A549 (cell line): Measurements from ENCODE around the gene CHCHD6. TPM values are rescaled to one million over a fixed set of nuclear protein-coding genes. Genes with fewer than 3 reads are reported as not detected.

Experiments used
- ATAC-seq, 2 experiments: fragments of 200-7000 bp in 1 of 2; fragments of >200 bp in 1 of 2; cut with Nextera tagmentation in 1 of 2; cut with Tn5 transposase in 1 of 2; 3 replicates each; pipeline versions ENCODE4 v1.8.0 to v1.9.1; 2018 to 2020; ENCODE audit warnings: mild to moderate bottlenecking in 1 of 2, moderate library complexity in 1 of 2
- CTCF ChIA-PET: fragments of 300-600 bp; sonication (Branson Sonifier 250); formaldehyde crosslinking; extraction: SDS; loops from one replicate; lab custom pipeline; 2021; ENCODE audit warnings: antibody characterized with exemption, inconsistent platforms; lab: Yijun Ruan, JAX
- POLR2A ChIA-PET: fragments of 350-600 bp; formaldehyde crosslinking; extraction: SDS; loops from one replicate; lab custom pipeline; 2021; ENCODE audit warnings: antibody characterized with exemption, inconsistent platforms; lab: Yijun Ruan, JAX
- DNase-seq, 2 experiments: peaks; one replicate each; pipeline versions ENCODE4 v3.0.0 to v3.0.0-alpha.2; 2011 to 2016; ENCODE audit warnings: low read depth in 1 of 2, low spot score in 1 of 2
- FAIRE-seq: peaks from 2 replicates; lab custom pipeline; 2011; peaks lifted over from hg19 to GRCh38; lab: Jason Lieb, UNC
- H3K27ac ChIP-seq, 2 experiments: fragments of >200 bp; sonication (Bioruptor Twin); formaldehyde crosslinking; 3 replicates each; pipeline ENCODE4 v1.5.1; 2016 to 2017
- H3K4me1 ChIP-seq: fragments of >200 bp; sonication (Bioruptor Twin); formaldehyde crosslinking; 3 replicates; pipeline ENCODE4 v1.6.1; 2016
- H3K4me2 ChIP-seq: fragments of >200 bp; sonication (Bioruptor Twin); formaldehyde crosslinking; 3 replicates; pipeline ENCODE4 v1.6.1; 2016
- H3K4me3 ChIP-seq: fragments of >200 bp; sonication (Bioruptor Twin); formaldehyde crosslinking; 3 replicates; pipeline ENCODE4 v1.5.1; 2016
- H3K9me3 ChIP-seq: fragments of >200 bp; sonication (Bioruptor Twin); formaldehyde crosslinking; 3 replicates; pipeline ENCODE4 v1.6.1; 2016
- BCL3 ChIP-seq: fragments of >200 bp; sonication (Bioruptor Twin); formaldehyde crosslinking; IDR thresholded peaks from 3 replicates; pipeline ENCODE4 v1.6.1; 2016
- BHLHE40 ChIP-seq: IDR thresholded peaks from 2 replicates; pipeline ENCODE4 v1.6.1; 2012; ENCODE audit warnings: low read depth, low read length, inconsistent platforms
- CEBPB ChIP-seq, 2 experiments: fragments of >200 bp in 1 of 2; sonication (Bioruptor Twin) in 1 of 2; formaldehyde crosslinking in 1 of 2; IDR thresholded peaks; 2 replicates each; pipeline ENCODE4 v1.6.1; 2012 to 2016
- CHD2 ChIP-seq: fragments of 150-350 bp; IDR thresholded peaks from 2 replicates; pipeline ENCODE4 v1.6.1; 2014; ENCODE audit warnings: low read length; ENCODE audit not compliant: partially characterized antibody
- CTCF ChIP-seq: fragments of >200 bp; sonication (Bioruptor Twin); formaldehyde crosslinking; IDR thresholded peaks from 3 replicates; pipeline ENCODE4 v1.5.1; 2016
- EHF ChIP-seq: fragments of 250-450 bp; sonication (Bioruptor Pico); IDR thresholded peaks from 2 replicates; pipeline ENCODE4 v1.5.0; 2020; ENCODE audit warnings: mild to moderate bottlenecking
- EP300 ChIP-seq, 2 experiments: fragments of >200 bp; sonication (Bioruptor Twin); formaldehyde crosslinking; IDR thresholded peaks; 2 replicates in 1 of 2; 3 replicates in 1 of 2; pipeline ENCODE4 v1.6.1; 2016 to 2017
- FOXS1 ChIP-seq: fragments of 250-450 bp; sonication (Bioruptor Pico); IDR thresholded peaks from 2 replicates; pipeline ENCODE4 v1.5.0; 2020; ENCODE audit warnings: mild to moderate bottlenecking, moderate library complexity
- GATA3 ChIP-seq: IDR thresholded peaks from 2 replicates; pipeline ENCODE4 v1.6.1; 2012; ENCODE audit warnings: borderline replicate concordance
- HMGXB4 ChIP-seq: fragments of 250-450 bp; sonication (Bioruptor Pico); IDR thresholded peaks from 2 replicates; pipeline ENCODE4 v1.5.0; 2021; ENCODE audit warnings: mild to moderate bottlenecking, moderate library complexity, borderline replicate concordance
- HOXB13 ChIP-seq: fragments of 250-450 bp; sonication (Bioruptor Pico); IDR thresholded peaks from 2 replicates; pipeline ENCODE4 v1.5.0; 2020; ENCODE audit warnings: low read depth, mild to moderate bottlenecking, moderate library complexity
- HOXB5 ChIP-seq: fragments of 250-450 bp; sonication (Bioruptor Pico); IDR thresholded peaks from 2 replicates; pipeline ENCODE4 v1.5.0; 2020; ENCODE audit warnings: mild to moderate bottlenecking, moderate library complexity
- JUNB ChIP-seq: fragments of >200 bp; sonication (Bioruptor Twin); formaldehyde crosslinking; IDR thresholded peaks from 2 replicates; pipeline ENCODE4 v1.6.1; 2016
- KDM1A ChIP-seq: fragments of 200-600 bp; sonication (generic); IDR thresholded peaks from 2 replicates; pipeline ENCODE4 v1.6.1; 2016; ENCODE audit warnings: low read depth, mild to moderate bottlenecking
- KDM5A ChIP-seq: fragments of 200-600 bp; sonication (generic); IDR thresholded peaks from 2 replicates; pipeline ENCODE4 v1.6.1; 2016; ENCODE audit warnings: antibody characterized with exemption, mild to moderate bottlenecking
- NFE2L2 ChIP-seq: fragments of 150-350 bp; conservative IDR thresholded peaks from 2 replicates; pipeline ENCODE4 v1.6.1; 2014; ENCODE audit warnings: low read length
- PHF8 ChIP-seq: fragments of 200-600 bp; sonication (generic); IDR thresholded peaks from 2 replicates; pipeline ENCODE4 v1.6.1; 2016; ENCODE audit warnings: low read depth, mild to moderate bottlenecking, antibody characterized with exemption, moderate library complexity, borderline replicate concordance
- RAD21 ChIP-seq, 2 experiments: fragments of >200 bp in 1 of 2; sonication (Bioruptor Twin) in 1 of 2; formaldehyde crosslinking in 1 of 2; IDR thresholded peaks in 1 of 2; conservative IDR thresholded peaks in 1 of 2; 2 replicates in 1 of 2; 3 replicates in 1 of 2; pipeline ENCODE4 v1.6.1; 2012 to 2018; ENCODE audit warnings: inconsistent platforms in 1 of 2
- RARB ChIP-seq: fragments of 250-450 bp; sonication (Bioruptor Pico); IDR thresholded peaks from 2 replicates; pipeline ENCODE4 v1.8.0; 2021; ENCODE audit warnings: mild to moderate bottlenecking, moderate library complexity
- REST ChIP-seq: fragments of 200-600 bp; sonication (generic); IDR thresholded peaks from 2 replicates; pipeline ENCODE4 v1.6.1; 2016; ENCODE audit warnings: antibody characterized with exemption, mild to moderate bottlenecking, moderate library complexity
- RFX5 ChIP-seq: fragments of 450-650 bp; IDR thresholded peaks from 2 replicates; pipeline ENCODE4 v1.7.1; 2014; ENCODE audit warnings: antibody characterized with exemption, mild to moderate bottlenecking, moderate library complexity
- SMC3 ChIP-seq: fragments of >200 bp; sonication (Bioruptor Twin); formaldehyde crosslinking; IDR thresholded peaks from 3 replicates; pipeline ENCODE4 v1.6.1; 2018; ENCODE audit warnings: inconsistent platforms
- TP53 ChIP-seq: fragments of 250-450 bp; sonication (Bioruptor Pico); IDR thresholded peaks from 2 replicates; pipeline ENCODE4 v1.5.0; 2021; ENCODE audit warnings: mild to moderate bottlenecking, moderate library complexity
- ZSCAN20 ChIP-seq: fragments of 250-450 bp; sonication (Bioruptor Pico); IDR thresholded peaks from 2 replicates; pipeline ENCODE4 v1.8.0; 2022; ENCODE audit warnings: mild to moderate bottlenecking, moderate library complexity
- WGBS: methylation state at CpG from one replicate; pipeline ENCODE4 v1.1.6; 2017; ENCODE audit errors: missing lambda C conversion rate; 5-methylcytosine and 5-hydroxymethylcytosine counted together
- polyA plus RNA-seq, 4 experiments: library from polyadenylated mRNA; depleted of rRNA in 3 of 4; stranded (reverse); fragments of >200 nt; fragmentation: RNase III in 1 of 4; extraction: RNeasy Plus Mini Kit Qiagen cat#74134 plus additional on column Dnase treatment in 1 of 4; gene quantifications; 2 replicates in 3 of 4; 3 replicates in 1 of 4; pipeline ENCODE4 v1.2.3, GENCODE V29; 2011 to 2017

The CHCHD6 gene
- polyA plus RNA-seq, 2 of the 4 experiments (the other 2 are of a cell fraction) = 15.0 to 18.1 TPM

- TF ChIP-seq RAD21 (conservative IDR thresholded peaks at IDR 0.05 in 1 of 2, IDR thresholded peaks at IDR 0.05 in 1 of 2) (no peak), SMC3 (no peak), EHF (CRISPR knock-in tag) (no peak)
Observed at GRCh38 chr3:126742057-126742456, 38.0 kb downstream of the CHCHD6 start (continued).

- 88% methylated on average over 5 of the region's 5 CpGs for WGBS
- 0 out of 3 replicates have a peak, but pooled peaks cover 7% of the 10 kb centered on the region for H3K9me3 ChIP-seq
- H3K27ac ChIP-seq = no peak overlapping the region
- no peak overlapping the region for H3K4me3 ChIP-seq
- ChIA-PET POLR2A (no interaction called here), CTCF (interaction anchor here (0.8 to 4.2 kb wide), 2 partner anchors 9 to 239 kb away, joined by 4 to 17 read pairs; partner anchors contain the start of gene PLXNA1)
- no peak for DNase-seq
- H3K4me2 ChIP-seq = no peak overlapping the region
- ATAC-seq = no peak
- TF ChIP-seq GATA3 = no peak
- no peak for TF ChIP-seq EP300 (IDR thresholded peaks at IDR 0.05)
- TF ChIP-seq HMGXB4 = no peak
- TF ChIP-seq HOXB5 (CRISPR knock-in tag) = no peak
- TF ChIP-seq SMC3 = no peak
- no peak for TF ChIP-seq HOXB13 (CRISPR knock-in tag)
- H3K4me1 ChIP-seq = peaks cover 19% of the 10 kb centered on the region
- FAIRE-seq = no peak
Observed at GRCh38 chr3:126743350-126743749, 39.3 kb downstream of the CHCHD6 start.

- Histone ChIP-seq H3K4me1 (peaks cover 19% of the 10 kb centered on the region), H3K4me2 (no peak overlapping the region), H3K9me3 (0 out of 3 replicates have a peak, but pooled peaks cover 7% of the 10 kb centered on the region), H3K4me3 (no peak overlapping the region), H3K27ac (no peak overlapping the region)
- CTCF ChIA-PET = interaction anchor here (4.2 kb wide), 1 partner anchor 9 kb away, joined by 17 read pairs; no protein-coding TSS in a partner anchor
- no peak for TF ChIP-seq KDM5A
- TF ChIP-seq PHF8 = no peak
- no peak for TF ChIP-seq CEBPB (IDR thresholded peaks at IDR 0.05)
- TF ChIP-seq GATA3 = no peak
- TF ChIP-seq CHD2 = no peak
- TF ChIP-seq TP53 = no peak
- TF ChIP-seq SMC3 = no peak
- no peak for TF ChIP-seq BHLHE40
- TF ChIP-seq ZSCAN20 (CRISPR knock-in tag) = no peak
- TF ChIP-seq CTCF = no peak
- TF ChIP-seq JUNB = no peak
- TF ChIP-seq RARB = no peak
- no peak for TF ChIP-seq FOXS1 (CRISPR knock-in tag)
- TF ChIP-seq EHF (CRISPR knock-in tag) = no peak
- TF ChIP-seq RFX5 = no peak
- no peak for TF ChIP-seq BCL3
- no peak for TF ChIP-seq KDM1A
- no peak for TF ChIP-seq REST
- no peak for TF ChIP-seq NFE2L2
- POLR2A ChIA-PET = no interaction called here
- no peak for DNase-seq
- no peak for FAIRE-seq
- ATAC-seq = no peak
- 91% methylated on average over 4 of the region's 5 CpGs for WGBS
Observed at GRCh38 chr3:126743781-126744180, 39.7 kb downstream of the CHCHD6 start.
